ENCODE data around the gene S100A14. TPM values are rescaled to one million over a fixed set of nuclear protein-coding genes. Genes with fewer than 3 reads are reported as not detected.

Gene S100A14
- total and polyA plus RNA-seq, 2 of the 4 experiments (the other 2 are of a cell fraction), result 0.10 TPM; not detected in 1

GRCh38 chr1:153577624-153578051 is 38.5 kb downstream of the S100A14 start:
- H3K23ac ChIP-seq (ENCODE audit: low read depth, low read length), result no peak overlapping the region
- ATAC-seq (ENCODE audit: low read depth) (no peak), DNase-seq (no peak)
- dilution Hi-C loops (cut with HindIII; ENCODE audit: low sequenced_read_pairs, unreplicated experiment), result no loop called here
- H3K36me3 ChIP-seq (ENCODE audit: control insufficient read depth, insufficient read depth, low read length), result no peaks in the 10 kb centered on the region
- H3K27me3 ChIP-seq (ENCODE audit: control insufficient read depth, insufficient read depth, low read length), result no peaks in the 10 kb centered on the region
- 0 out of 3 replicates have a peak overlapping the region, but pooled peaks have one; percentile 34 for H2BK15ac ChIP-seq (ENCODE audit: low read depth, low read length)
- WGBS, 2 experiments (ENCODE audit: extremely low coverage in 2 of 2, insufficient read length in 1 of 2), result 68% methylated on average over 8 of the region's 9 CpGs; no CpG with 5 or more reads in 1 of the 2 experiments
- in situ Hi-C loops (cut with MboI; ENCODE audit: low sequenced_read_pairs), result no loop called here
- H2AK9ac ChIP-seq (replicated peaks; ENCODE audit: low read depth, low read length, poor library complexity), result peak overlapping the region; percentile 77
- no peak overlapping the region for H3K4me2 ChIP-seq (ENCODE audit: low read depth, low read length)
- H2BK120ac ChIP-seq (ENCODE audit: low read depth, low read length), result peak overlapping the region; percentile 76
- intact Hi-C loops (cut with micrococcal nuclease), result no loop called here
- H3K4me3 ChIP-seq (ENCODE audit: insufficient read depth, low read depth, low read length), result no peak overlapping the region
- H3K27ac ChIP-seq (ENCODE audit: insufficient read depth, low read length), result no peak overlapping the region
- peaks cover 15% of the 10 kb centered on the region for H3K4me1 ChIP-seq (ENCODE audit: control insufficient read depth, insufficient read depth, low read length)
- no peak for TF ChIP-seq MAFK (IDR thresholded peaks at IDR 0.05; ENCODE audit: low read depth, low read length)
- TF ChIP-seq SMC3 (IDR thresholded peaks at IDR 0.05; ENCODE audit: low read depth, low read length), result no peak
- no peak for TF ChIP-seq ELK1 (IDR thresholded peaks at IDR 0.05; ENCODE audit: borderline replicate concordance, low read depth, low read length)
- TF ChIP-seq CEBPB (IDR thresholded peaks at IDR 0.05; ENCODE audit: low read depth, low read length), result no peak
- TF ChIP-seq CHD1 (IDR thresholded peaks at IDR 0.05; ENCODE audit: low read depth, low read length), result no peak
- TF ChIP-seq CTCF (conservative IDR thresholded peaks at IDR 0.05; ENCODE audit: low read depth, low read length), result no peak
- no peak for TF ChIP-seq BHLHE40 (IDR thresholded peaks at IDR 0.05; ENCODE audit: low read depth, low read length)
- no peak for TF ChIP-seq POLR2A (IDR thresholded peaks at IDR 0.05; ENCODE audit: low read depth, low read length)
- no peak for TF ChIP-seq USF2 (IDR thresholded peaks at IDR 0.05; ENCODE audit: low read depth, low read length)
- no peak for TF ChIP-seq NFE2L2 (IDR thresholded peaks at IDR 0.05; ENCODE audit: low read depth, low read length)
- no peak for TF ChIP-seq RAD21 (IDR thresholded peaks at IDR 0.05; ENCODE audit: low read length)
- TF ChIP-seq MXI1 (IDR thresholded peaks at IDR 0.05; ENCODE audit: borderline replicate concordance, low read depth, low read length), result no peak
- TF ChIP-seq MAZ (IDR thresholded peaks at IDR 0.05; ENCODE audit: borderline replicate concordance, low read depth, low read length), result no peak
- no peak for TF ChIP-seq RFX5 (IDR thresholded peaks at IDR 0.05; ENCODE audit: low read depth, low read length)
- TF ChIP-seq RCOR1 (IDR thresholded peaks at IDR 0.05; ENCODE audit: insufficient replicate concordance, low read length), result no peak
- TF ChIP-seq FOS (IDR thresholded peaks at IDR 0.05; ENCODE audit: low read depth, low read length), result no peak
- no peaks in the 10 kb centered on the region for H3K9me3 ChIP-seq (ENCODE audit: control insufficient read depth, insufficient read depth, low read length)
- no peak overlapping the region for H2BK5ac ChIP-seq (ENCODE audit: low read depth, low read length, poor library complexity, severe bottlenecking)
- ChIA-PET POLR2A (ENCODE audit: unreplicated experiment) (interaction anchor here (0.9 to 1.5 kb wide), 3 partner anchors 31 to 57 kb away, joined by 3 to 5 read pairs (median 5); partner anchors contain the start of gene CHTOP), CTCF (interaction anchor here (0.8 kb wide), 1 partner anchor 11 kb away, joined by 3 read pairs; no protein-coding TSS in a partner anchor)
- peak overlapping the region in 1 of 2 experiments; percentile 50; a peak in 1 of 4 replicates for H4K8ac ChIP-seq (ENCODE audit: low read depth in 2 of 2, low read length in 2 of 2)
- peak overlapping the region; percentile 6 for H2BK20ac ChIP-seq (ENCODE audit: low read depth, low read length)
- H3K14ac ChIP-seq (replicated peaks; ENCODE audit: low read depth, low read length), result no peak overlapping the region
- H4K91ac ChIP-seq (ENCODE audit: insufficient read depth, low read depth, low read length), result peak overlapping the region; percentile 73
- H4K5ac ChIP-seq (ENCODE audit: low read depth, low read length), result no peak overlapping the region
- peaks cover 8% of the 10 kb centered on the region for H3K9me1 ChIP-seq (ENCODE audit: insufficient read depth, low read length)
- no TSS peak for BruUV-seq (replicated peaks)
- no peak overlapping the region for H3K56ac ChIP-seq (ENCODE audit: extremely low read depth, insufficient read depth, low read length)
- H2AFZ ChIP-seq (replicated peaks; ENCODE audit: low read length, poor library complexity), result peak overlapping the region; percentile 61
- no peak overlapping the region; the same call in 1 of the 2 replicates for H3K18ac ChIP-seq (ENCODE audit: low read depth, low read length)
- H3K4ac ChIP-seq (ENCODE audit: low read depth, low read length), result peak overlapping the region; percentile 62
- H4K20me1 ChIP-seq (ENCODE audit: insufficient read depth, low read length), result no peaks in the 10 kb centered on the region
- H3K9ac ChIP-seq (ENCODE audit: low read depth, low read length), result no peak overlapping the region
- H3K79me1 ChIP-seq (ENCODE audit: low read depth in 1 of 2, low read length in 2 of 2), result no peaks in the 10 kb centered on the region
- H2AK5ac ChIP-seq (ENCODE audit: low read depth, low read length), result peak overlapping the region; percentile 58; the same call in 1 of the 2 replicates
